Effector memory CD4-positive, alpha-beta T cell (primary cell): ENCODE results near the gene LMBR1.

ENCODE experiments used
- DNase-seq, 3 donors: peaks; one replicate each; pipeline ENCODE4 v3.0.0-alpha.2; 2020
- H3K27ac ChIP-seq: 2 replicates; pipeline ENCODE4 v1.7.0; 2013; ENCODE audit warnings: mild to moderate bottlenecking, low read length, moderate library complexity; ENCODE audit not compliant: insufficient read depth, poor library complexity, severe bottlenecking
- H3K27me3 ChIP-seq: replicated peaks from 2 replicates; pipeline ENCODE4 v1.7.0; 2013; ENCODE audit warnings: mild to moderate bottlenecking, low read length; ENCODE audit not compliant: insufficient read depth, control insufficient read depth, poor library complexity, severe bottlenecking
- H3K36me3 ChIP-seq: 2 replicates; pipeline ENCODE4 v1.7.0; 2013; ENCODE audit warnings: mild to moderate bottlenecking, low read length, moderate library complexity; ENCODE audit not compliant: control insufficient read depth, insufficient read depth
- H3K4me1 ChIP-seq: 2 replicates; pipeline ENCODE4 v1.7.0; 2013; ENCODE audit warnings: low read length, mild to moderate bottlenecking; ENCODE audit not compliant: control insufficient read depth, insufficient read depth, poor library complexity, severe bottlenecking
- H3K4me3 ChIP-seq: 2 replicates; pipeline ENCODE4 v1.7.0; 2013; ENCODE audit warnings: low read length, low read depth, mild to moderate bottlenecking; ENCODE audit not compliant: insufficient read depth, poor library complexity, severe bottlenecking
- H3K9me3 ChIP-seq: 2 replicates; pipeline ENCODE4 v1.7.0; 2013; ENCODE audit warnings: mild to moderate bottlenecking, low read length, moderate library complexity; ENCODE audit not compliant: control insufficient read depth

LMBR1 gene

GRCh38 chr7:156766666-156767065, 126.3 kb downstream of the LMBR1 start:
- no peaks in the 10 kb centered on the region for H3K4me1 ChIP-seq
- no peaks in the 10 kb centered on the region for H3K9me3 ChIP-seq
- DNase-seq = no peak
- H3K27ac ChIP-seq = no peak overlapping the region
- no peaks in the 10 kb centered on the region for H3K27me3 ChIP-seq
- H3K36me3 ChIP-seq = no peaks in the 10 kb centered on the region
- no peak overlapping the region for H3K4me3 ChIP-seq

- no peak overlapping the region for H3K27ac ChIP-seq
- H3K4me1 ChIP-seq = no peaks in the 10 kb centered on the region
- H3K27me3 ChIP-seq = no peaks in the 10 kb centered on the region
- H3K4me3 ChIP-seq = no peak overlapping the region
- H3K9me3 ChIP-seq = no peaks in the 10 kb centered on the region
- peaks cover 3% of the 10 kb centered on the region for H3K36me3 ChIP-seq
- DNase-seq = no peak
These were observed 126.9 kb downstream of the LMBR1 start for GRCh38 chr7:156765901-156766656.

GRCh38 chr7:156764766-156765165, 128.2 kb downstream of the LMBR1 start:
- peaks cover 7% of the 10 kb centered on the region for H3K36me3 ChIP-seq
- no peak overlapping the region for H3K27ac ChIP-seq
- no peaks in the 10 kb centered on the region for H3K9me3 ChIP-seq
- no peak for DNase-seq
- no peak overlapping the region for H3K4me3 ChIP-seq
- no peaks in the 10 kb centered on the region for H3K27me3 ChIP-seq
- H3K4me1 ChIP-seq = no peaks in the 10 kb centered on the region

GRCh38 chr7:156764016-156764669, 128.8 kb downstream of the LMBR1 start:
- Histone ChIP-seq H3K27ac (no peak overlapping the region), H3K36me3 (peaks cover 7% of the 10 kb centered on the region), H3K27me3 (no peaks in the 10 kb centered on the region), H3K4me1 (no peaks in the 10 kb centered on the region), H3K9me3 (no peaks in the 10 kb centered on the region), H3K4me3 (no peak overlapping the region)
- no peak for DNase-seq

GRCh38 chr7:156759579-156760202, 133.3 kb downstream of the LMBR1 start:
- Histone ChIP-seq H3K9me3 (no peaks in the 10 kb centered on the region), H3K27ac (no peak overlapping the region), H3K36me3 (peaks cover 7% of the 10 kb centered on the region), H3K27me3 (no peaks in the 10 kb centered on the region), H3K4me1 (no peaks in the 10 kb centered on the region), H3K4me3 (no peak overlapping the region)
- no peak for DNase-seq

- no peak for DNase-seq
- no peaks in the 10 kb centered on the region for H3K9me3 ChIP-seq
- no peaks in the 10 kb centered on the region for H3K27me3 ChIP-seq
- H3K4me3 ChIP-seq = no peak overlapping the region
- H3K4me1 ChIP-seq = no peaks in the 10 kb centered on the region
- H3K27ac ChIP-seq = no peak overlapping the region
- H3K36me3 ChIP-seq = peaks cover 7% of the 10 kb centered on the region
These were observed 133.8 kb downstream of the LMBR1 start for GRCh38 chr7:156759143-156759542.

- DNase-seq = no peak
- Histone ChIP-seq H3K36me3 (peaks cover 3% of the 10 kb centered on the region), H3K27ac (no peak overlapping the region), H3K9me3 (no peaks in the 10 kb centered on the region), H3K27me3 (no peaks in the 10 kb centered on the region), H3K4me1 (no peaks in the 10 kb centered on the region), H3K4me3 (no peak overlapping the region)
These were observed 138.8 kb downstream of the LMBR1 start for GRCh38 chr7:156754201-156754600.

GRCh38 chr7:156753630-156754029, 139.4 kb downstream of the LMBR1 start:
- Histone ChIP-seq H3K27ac (no peak overlapping the region), H3K9me3 (no peaks in the 10 kb centered on the region), H3K4me3 (no peak overlapping the region), H3K27me3 (no peaks in the 10 kb centered on the region), H3K4me1 (no peaks in the 10 kb centered on the region), H3K36me3 (peaks cover 3% of the 10 kb centered on the region)
- no peak for DNase-seq

GRCh38 chr7:156753229-156753560, 139.8 kb downstream of the LMBR1 start:
- no peaks in the 10 kb centered on the region for H3K27me3 ChIP-seq
- H3K4me3 ChIP-seq = no peak overlapping the region
- no peak overlapping the region for H3K27ac ChIP-seq
- H3K4me1 ChIP-seq = no peaks in the 10 kb centered on the region
- no peaks in the 10 kb centered on the region for H3K9me3 ChIP-seq
- H3K36me3 ChIP-seq = peaks cover 3% of the 10 kb centered on the region
- DNase-seq = no peak
